Measurements from ENCODE around the gene SETD2.
"Not testable (repeated sequence)": the region's sequence is repeated elsewhere in the genome, so short reads cannot be mapped to it uniquely, and the experiment has no call there.

The SETD2 gene

GRCh38 chr3:47164007-47164881 is at the start of gene SETD2:
Gene SETD2 (minus strand): TSS chr3:47164113. CDS start chr3:47163924, 189 bp downstream.
- peak; percentile 85 for DNase-seq

GRCh38 chr3:47210863-47211405 is 47.0 kb upstream of the SETD2 start:
- DNase-seq: no peak

GRCh38 chr3:47206022-47206421 is 42.1 kb upstream of the SETD2 start:
- DNase-seq: not testable (repeated sequence)

- no peak for DNase-seq
These were observed 41.0 kb upstream of the SETD2 start for GRCh38 chr3:47204875-47205274.

- no peak for DNase-seq
These were observed 38.6 kb upstream of the SETD2 start for GRCh38 chr3:47202542-47202941.

GRCh38 chr3:47197287-47197686 is 33.4 kb upstream of the SETD2 start:
- DNase-seq: no peak

- no peak for DNase-seq
These were observed 31.1 kb upstream of the SETD2 start for GRCh38 chr3:47194994-47195393.

GRCh38 chr3:47193871-47194859 is 30.3 kb upstream of the SETD2 start:
- DNase-seq: no peak

GRCh38 chr3:47186285-47186684 is 22.4 kb upstream of the SETD2 start:
- no peak for DNase-seq

GRCh38 chr3:47181685-47182084 is 17.8 kb upstream of the SETD2 start:
- DNase-seq: not testable (repeated sequence)

GRCh38 chr3:47180011-47180410 is 16.1 kb upstream of the SETD2 start:
- DNase-seq: not testable (repeated sequence)

GRCh38 chr3:47176582-47176981 is 12.7 kb upstream of the SETD2 start:
- DNase-seq: no peak

GRCh38 chr3:47163169-47164006 is 525 bp downstream of the SETD2 start:
- DNase-seq: peak; percentile 23

GRCh38 chr3:47162697-47163168 is 1.2 kb downstream of the SETD2 start:
- no peak for DNase-seq

GRCh38 chr3:47161983-47162696 is 1.8 kb downstream of the SETD2 start:
- DNase-seq: no peak

- no peak for DNase-seq
These were observed 4.1 kb downstream of the SETD2 start for GRCh38 chr3:47159820-47160219.

GRCh38 chr3:47158208-47158607 is 5.7 kb downstream of the SETD2 start:
- DNase-seq: no peak

GRCh38 chr3:47156396-47156795 is 7.5 kb downstream of the SETD2 start:
- DNase-seq: no peak

- no peak for DNase-seq
These were observed 11.3 kb downstream of the SETD2 start for GRCh38 chr3:47152578-47152977.

GRCh38 chr3:47151836-47152235 is 12.1 kb downstream of the SETD2 start:
- DNase-seq: no peak

- DNase-seq: no peak
These were observed 14.5 kb downstream of the SETD2 start for GRCh38 chr3:47149339-47149933.
